ENCODE data around the gene SNX7.
A peak's percentile ranks its signal among the peaks of the same experiment; 100 is the strongest.

SNX7 gene

GRCh38 chr1:98681812-98682211, 20.3 kb downstream of the SNX7 start:
- no peaks in the 10 kb centered on the region for H3K27me3 ChIP-seq (replicated peaks; ENCODE audit: control insufficient read depth, insufficient read depth, low read length)
- H3K4me3 ChIP-seq (replicated peaks; ENCODE audit: low read depth, low read length), result no peak overlapping the region
- H3K36me3 ChIP-seq (ENCODE audit: control insufficient read depth, insufficient read depth, low read length), result no peaks in the 10 kb centered on the region
- no peak for TF ChIP-seq CTCF (IDR thresholded peaks at IDR 0.05; ENCODE audit: insufficient read depth, low read length, poor library complexity, severe bottlenecking)
- DNase-seq (ENCODE audit: extremely low read depth, insufficient read length), result no peak

- Histone ChIP-seq H3K36me3 (ENCODE audit: control insufficient read depth, insufficient read depth, low read length) (no peaks in the 10 kb centered on the region), H3K4me3 (replicated peaks; ENCODE audit: low read depth, low read length) (no peak overlapping the region), H3K27me3 (replicated peaks; ENCODE audit: control insufficient read depth, insufficient read depth, low read length) (no peaks in the 10 kb centered on the region)
- DNase-seq (ENCODE audit: extremely low read depth, insufficient read length), result peak; percentile 27
- TF ChIP-seq CTCF (IDR thresholded peaks at IDR 0.05; ENCODE audit: insufficient read depth, low read length, poor library complexity, severe bottlenecking), result no peak
These were observed 26.7 kb downstream of the SNX7 start for GRCh38 chr1:98688110-98688739.

GRCh38 chr1:98690576-98690975, 29.1 kb downstream of the SNX7 start:
- DNase-seq (ENCODE audit: extremely low read depth, insufficient read length), result no peak
- no peak for TF ChIP-seq CTCF (IDR thresholded peaks at IDR 0.05; ENCODE audit: insufficient read depth, low read length, poor library complexity, severe bottlenecking)
- no peaks in the 10 kb centered on the region for H3K36me3 ChIP-seq (ENCODE audit: control insufficient read depth, insufficient read depth, low read length)
- H3K4me3 ChIP-seq (replicated peaks; ENCODE audit: low read depth, low read length), result no peak overlapping the region
- no peaks in the 10 kb centered on the region for H3K27me3 ChIP-seq (replicated peaks; ENCODE audit: control insufficient read depth, insufficient read depth, low read length)

- TF ChIP-seq CTCF (IDR thresholded peaks at IDR 0.05; ENCODE audit: insufficient read depth, low read length, poor library complexity, severe bottlenecking), result no peak
- H3K27me3 ChIP-seq (replicated peaks; ENCODE audit: control insufficient read depth, insufficient read depth, low read length), result no peaks in the 10 kb centered on the region
- no peaks in the 10 kb centered on the region for H3K36me3 ChIP-seq (ENCODE audit: control insufficient read depth, insufficient read depth, low read length)
- H3K4me3 ChIP-seq (replicated peaks; ENCODE audit: low read depth, low read length), result no peak overlapping the region
- no peak for DNase-seq (ENCODE audit: extremely low read depth, insufficient read length)
These were observed 31.0 kb downstream of the SNX7 start for GRCh38 chr1:98692482-98692881.

- TF ChIP-seq CTCF (IDR thresholded peaks at IDR 0.05; ENCODE audit: insufficient read depth, low read length, poor library complexity, severe bottlenecking), result no peak
- DNase-seq (ENCODE audit: extremely low read depth, insufficient read length), result no peak
- Histone ChIP-seq H3K27me3 (replicated peaks; ENCODE audit: control insufficient read depth, insufficient read depth, low read length) (no peaks in the 10 kb centered on the region), H3K36me3 (ENCODE audit: control insufficient read depth, insufficient read depth, low read length) (no peaks in the 10 kb centered on the region), H3K4me3 (replicated peaks; ENCODE audit: low read depth, low read length) (no peak overlapping the region)
These were observed 31.9 kb downstream of the SNX7 start for GRCh38 chr1:98693385-98693784.

GRCh38 chr1:98696077-98696476, 34.6 kb downstream of the SNX7 start:
- DNase-seq (ENCODE audit: extremely low read depth, insufficient read length), result no peak
- Histone ChIP-seq H3K27me3 (replicated peaks; ENCODE audit: control insufficient read depth, insufficient read depth, low read length) (no peaks in the 10 kb centered on the region), H3K4me3 (replicated peaks; ENCODE audit: low read depth, low read length) (no peak overlapping the region), H3K36me3 (ENCODE audit: control insufficient read depth, insufficient read depth, low read length) (no peaks in the 10 kb centered on the region)
- no peak for TF ChIP-seq CTCF (IDR thresholded peaks at IDR 0.05; ENCODE audit: insufficient read depth, low read length, poor library complexity, severe bottlenecking)
